22Rv1 (cell line): ENCODE results near the gene GADL1.

Source experiments
- H3K27ac ChIP-seq: fragments of 450-650 bp; 2 replicates; pipeline ENCODE4 v1.5.1; 2017
- ZFX ChIP-seq: fragments of 450-650 bp; IDR thresholded peaks from 2 replicates; pipeline ENCODE4 v1.6.1; 2017; ENCODE audit warnings: antibody characterized with exemption, borderline replicate concordance
- TF ChIP-seq, protein P1 (sequence below): fragments of 450-650 bp; IDR thresholded peaks from 2 replicates; pipeline ENCODE4 v1.5.1; 2017; ENCODE audit warnings: mild to moderate bottlenecking

GADL1 gene

DNA sequence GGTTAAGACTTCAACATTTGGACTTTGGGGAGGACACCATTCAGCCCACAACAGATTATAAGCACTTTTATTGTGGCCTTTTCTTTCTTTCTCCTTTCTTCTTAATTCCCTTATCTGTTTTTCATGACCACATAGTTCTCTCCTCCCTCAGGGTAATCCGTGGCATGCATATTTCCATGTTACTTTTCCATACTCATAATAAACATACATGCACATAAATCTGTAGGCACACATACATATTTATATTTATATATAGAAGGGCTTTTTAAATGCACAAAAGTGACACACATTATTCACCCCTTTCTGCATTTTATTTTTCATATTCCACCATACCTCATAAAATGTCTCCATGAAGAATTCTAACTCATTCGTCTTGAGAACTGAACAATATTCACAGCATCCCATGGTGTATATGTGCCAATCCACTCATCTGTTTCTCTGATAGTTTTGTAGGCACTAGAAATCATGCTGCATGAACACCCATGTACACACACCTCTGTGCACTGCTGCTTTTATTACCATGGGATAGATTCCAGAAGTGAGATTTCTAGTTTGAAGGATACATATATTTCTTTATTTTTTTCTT is 38.1 kb upstream of the GADL1 start:
- no peak overlapping the region for H3K27ac ChIP-seq
- TF ChIP-seq ZFX = no peak
- TF ChIP-seq, protein P1, sequence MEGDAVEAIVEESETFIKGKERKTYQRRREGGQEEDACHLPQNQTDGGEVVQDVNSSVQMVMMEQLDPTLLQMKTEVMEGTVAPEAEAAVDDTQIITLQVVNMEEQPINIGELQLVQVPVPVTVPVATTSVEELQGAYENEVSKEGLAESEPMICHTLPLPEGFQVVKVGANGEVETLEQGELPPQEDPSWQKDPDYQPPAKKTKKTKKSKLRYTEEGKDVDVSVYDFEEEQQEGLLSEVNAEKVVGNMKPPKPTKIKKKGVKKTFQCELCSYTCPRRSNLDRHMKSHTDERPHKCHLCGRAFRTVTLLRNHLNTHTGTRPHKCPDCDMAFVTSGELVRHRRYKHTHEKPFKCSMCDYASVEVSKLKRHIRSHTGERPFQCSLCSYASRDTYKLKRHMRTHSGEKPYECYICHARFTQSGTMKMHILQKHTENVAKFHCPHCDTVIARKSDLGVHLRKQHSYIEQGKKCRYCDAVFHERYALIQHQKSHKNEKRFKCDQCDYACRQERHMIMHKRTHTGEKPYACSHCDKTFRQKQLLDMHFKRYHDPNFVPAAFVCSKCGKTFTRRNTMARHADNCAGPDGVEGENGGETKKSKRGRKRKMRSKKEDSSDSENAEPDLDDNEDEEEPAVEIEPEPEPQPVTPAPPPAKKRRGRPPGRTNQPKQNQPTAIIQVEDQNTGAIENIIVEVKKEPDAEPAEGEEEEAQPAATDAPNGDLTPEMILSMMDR = no peak

GRCh38 chr3:30924763-30925162 is 30.3 kb upstream of the GADL1 start:
- no peak overlapping the region for H3K27ac ChIP-seq
- TF ChIP-seq, protein P1 = no peak
- no peak for TF ChIP-seq ZFX

- no peak overlapping the region for H3K27ac ChIP-seq
- TF ChIP-seq, protein P1 = no peak
These were observed 25.1 kb upstream of the GADL1 start for GRCh38 chr3:30919564-30919963.

DNA sequence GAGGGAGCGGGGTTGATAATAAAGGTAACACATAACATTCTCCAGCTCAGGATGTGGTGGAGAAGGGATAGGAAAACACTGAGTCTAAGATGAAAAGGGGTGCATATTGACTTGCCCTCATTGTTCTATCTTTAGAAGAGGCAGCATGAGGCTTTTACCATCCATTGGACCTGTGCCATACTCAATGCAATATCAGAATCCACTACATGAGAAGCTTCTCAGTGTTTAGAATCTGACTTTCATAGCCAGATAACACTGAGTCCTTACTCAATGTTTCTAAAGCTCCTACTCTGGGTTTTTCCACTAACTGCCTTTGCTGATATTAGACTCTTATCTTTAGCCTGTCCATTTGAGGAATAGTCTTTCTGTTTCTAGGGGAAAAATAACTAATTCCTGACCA is 24.3 kb upstream of the GADL1 start:
- TF ChIP-seq ZFX = no peak

GRCh38 chr3:30915782-30916181 is 21.3 kb upstream of the GADL1 start:
- TF ChIP-seq ZFX = no peak
- TF ChIP-seq, protein P1 = no peak
- no peak overlapping the region for H3K27ac ChIP-seq

More for the DNA sequence above, 24.3 kb upstream of the GADL1 start:
- H3K27ac ChIP-seq = no peak overlapping the region

DNA sequence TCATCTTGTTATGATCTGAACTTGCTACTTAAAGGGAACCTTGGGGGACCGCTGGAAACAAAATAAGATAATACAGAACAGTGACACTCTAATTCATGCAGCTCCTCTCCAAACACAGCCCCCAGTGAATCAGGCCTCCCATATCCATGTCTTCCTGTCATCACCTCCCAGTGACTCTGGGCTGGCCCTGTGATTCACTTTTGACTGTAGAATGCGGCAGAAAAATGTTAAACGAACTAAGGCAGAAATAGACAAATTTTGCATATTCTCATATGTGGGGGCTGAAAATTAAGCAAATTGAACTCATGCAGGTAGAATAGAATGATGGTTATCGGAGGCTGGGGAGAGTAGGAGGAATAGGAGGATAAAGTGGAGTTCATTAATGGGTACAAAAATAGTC is 20.2 kb upstream of the GADL1 start:
- H3K27ac ChIP-seq = no peak overlapping the region
- TF ChIP-seq, protein P1 = no peak
- no peak for TF ChIP-seq ZFX

DNA sequence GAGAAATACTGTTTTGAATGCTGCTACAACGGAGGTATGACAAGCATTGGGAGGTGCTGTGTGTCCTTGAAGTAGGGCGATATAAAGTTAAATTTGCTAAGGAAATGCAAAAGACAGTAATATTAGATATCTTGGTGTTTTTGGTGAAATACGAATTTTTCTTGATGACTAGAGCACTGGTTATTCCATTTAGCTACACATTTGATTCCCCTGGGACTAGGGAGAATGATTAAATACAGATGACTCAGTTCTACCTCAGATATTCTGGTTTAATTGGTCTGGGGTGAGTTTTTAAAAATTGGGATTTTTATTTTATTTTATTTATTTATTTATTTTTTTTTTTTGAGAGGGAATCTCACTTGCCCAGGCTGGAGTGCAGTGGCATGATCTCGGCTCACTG is 18.7 kb upstream of the GADL1 start:
- TF ChIP-seq, protein P1 = no peak
- no peak for TF ChIP-seq ZFX
- H3K27ac ChIP-seq = no peak overlapping the region

DNA sequence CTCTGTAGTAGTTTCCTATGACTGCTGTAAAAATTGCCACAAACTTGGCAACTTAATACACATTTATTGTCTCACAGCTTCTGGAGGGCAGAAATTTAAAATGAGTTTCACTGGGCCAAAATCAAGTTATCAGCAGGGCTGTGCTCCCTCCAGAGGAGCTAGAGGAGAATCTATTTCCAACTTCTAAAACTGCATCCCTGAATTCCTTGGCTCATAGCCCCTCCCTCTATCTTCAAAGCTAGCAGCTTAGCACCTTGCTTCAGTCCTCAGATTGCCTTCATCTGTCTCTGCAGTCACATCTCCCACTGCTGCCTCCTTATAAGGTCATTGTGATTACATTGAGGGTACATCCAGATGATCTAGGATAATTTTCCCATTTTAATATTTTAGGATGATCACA is 17.8 kb upstream of the GADL1 start:
- no peak for TF ChIP-seq ZFX
- TF ChIP-seq, protein P1 = no peak
- no peak overlapping the region for H3K27ac ChIP-seq
